Activated T-cell treated with anti-CD3 and anti-CD28 coated beads for 24 hours (primary cell): ENCODE data around the gene NEDD4L.

Source experiments
- DNase-seq: peaks from one replicate; pipeline ENCODE4 v3.0.0-alpha.2; 2020; ENCODE audit warnings: low read depth

Gene NEDD4L

DNA sequence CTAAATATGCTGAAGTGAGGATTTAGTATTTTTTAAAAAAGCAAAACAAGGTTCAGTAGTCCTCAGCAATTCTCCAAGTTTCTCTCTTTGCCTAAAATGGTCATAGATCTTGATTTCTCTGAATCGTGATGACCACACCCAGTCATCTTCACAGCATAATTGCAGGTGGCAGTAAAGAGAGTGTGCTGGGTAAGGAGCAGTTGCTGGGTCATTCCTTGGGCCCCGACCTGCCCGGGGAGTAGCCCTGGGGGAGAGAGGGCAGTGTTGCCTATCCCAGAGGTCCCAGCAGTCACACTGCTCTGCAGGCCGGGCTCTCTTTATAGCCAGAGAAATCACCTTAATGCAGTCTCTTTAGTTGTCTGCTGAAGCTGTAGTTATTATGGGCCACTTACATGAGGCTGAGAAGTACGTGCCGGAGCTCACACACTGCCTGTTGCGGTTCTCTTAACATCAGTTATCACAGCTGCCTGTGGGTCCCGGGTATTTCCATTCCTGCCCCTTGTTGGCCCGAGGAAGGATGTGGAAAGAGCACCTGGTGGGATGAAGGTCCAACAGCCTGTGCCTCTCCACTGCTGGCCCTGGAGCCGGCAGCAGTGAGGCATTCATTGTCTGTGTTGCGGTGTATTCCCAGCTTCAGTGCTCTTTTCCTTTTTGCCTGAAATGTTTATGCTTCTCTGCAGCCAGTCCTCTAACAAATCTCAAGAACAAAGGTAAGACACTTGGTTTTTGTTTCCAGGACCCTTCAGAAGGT lies 354.8 kb downstream of the NEDD4L start:
- no peak for DNase-seq

DNA sequence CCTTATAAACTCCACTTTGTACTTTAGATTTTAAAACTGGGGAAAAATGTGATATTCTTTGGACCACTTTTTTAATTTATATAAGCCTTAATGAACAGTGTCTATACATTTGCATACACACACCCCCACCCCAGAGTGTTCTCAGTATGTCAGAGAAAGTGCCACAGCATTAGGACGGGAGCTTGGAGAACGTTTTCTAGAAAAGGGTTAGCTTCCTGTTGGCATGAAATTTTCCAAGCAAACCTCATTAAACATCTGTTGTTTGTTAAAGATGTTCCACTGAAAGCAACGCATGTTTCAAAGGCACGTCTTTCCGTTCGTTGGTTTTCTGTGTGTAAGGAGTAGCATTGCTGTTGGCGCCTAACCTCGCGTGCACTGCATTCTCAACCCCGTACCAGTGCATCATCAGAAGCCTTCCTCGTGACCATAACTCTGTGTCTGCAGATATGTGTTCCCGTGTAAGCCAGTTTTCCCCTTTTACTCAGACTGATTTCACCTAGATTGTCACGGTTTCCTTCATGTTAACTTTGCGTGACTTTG lies 356.4 kb downstream of the NEDD4L start:
- no peak for DNase-seq

DNA sequence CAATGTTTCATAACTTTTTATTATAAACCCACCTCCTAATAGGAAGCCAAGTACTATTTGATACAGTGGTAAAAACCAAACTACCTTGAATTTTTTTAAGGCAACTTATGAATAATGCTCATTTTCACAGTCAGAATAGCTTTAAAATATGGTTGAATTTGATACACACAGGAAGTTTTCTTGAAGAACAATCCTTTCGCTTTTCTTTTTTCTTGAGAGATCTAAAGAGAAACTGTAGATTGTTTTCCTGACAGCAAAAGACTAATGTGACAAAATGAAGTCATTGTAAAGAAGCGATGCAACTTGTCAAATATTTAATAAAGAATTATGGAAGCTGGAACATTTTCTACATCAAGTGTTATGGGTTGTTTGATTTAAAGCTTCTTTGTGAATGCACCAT lies 357.2 kb downstream of the NEDD4L start:
- DNase-seq: no peak

DNA sequence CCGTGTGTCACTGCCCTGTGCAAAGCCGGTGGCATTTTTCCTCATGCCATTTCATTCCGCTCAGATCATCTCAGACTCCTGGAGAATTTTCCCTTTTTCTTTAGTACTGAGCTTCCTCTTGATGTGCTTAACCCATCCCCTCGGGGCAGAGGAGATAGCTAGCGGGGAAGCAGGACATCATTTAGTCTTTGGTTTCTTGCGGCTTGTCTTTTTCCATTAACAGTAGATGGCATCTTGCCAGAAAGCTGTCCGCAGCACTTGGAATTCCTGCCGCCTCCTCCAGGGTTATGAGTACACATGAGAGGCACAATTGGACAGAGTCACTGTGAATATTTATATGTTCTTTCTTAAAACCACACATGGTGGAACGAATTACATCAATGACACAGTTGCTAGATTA lies 358.2 kb downstream of the NEDD4L start:
- no peak for DNase-seq

DNA sequence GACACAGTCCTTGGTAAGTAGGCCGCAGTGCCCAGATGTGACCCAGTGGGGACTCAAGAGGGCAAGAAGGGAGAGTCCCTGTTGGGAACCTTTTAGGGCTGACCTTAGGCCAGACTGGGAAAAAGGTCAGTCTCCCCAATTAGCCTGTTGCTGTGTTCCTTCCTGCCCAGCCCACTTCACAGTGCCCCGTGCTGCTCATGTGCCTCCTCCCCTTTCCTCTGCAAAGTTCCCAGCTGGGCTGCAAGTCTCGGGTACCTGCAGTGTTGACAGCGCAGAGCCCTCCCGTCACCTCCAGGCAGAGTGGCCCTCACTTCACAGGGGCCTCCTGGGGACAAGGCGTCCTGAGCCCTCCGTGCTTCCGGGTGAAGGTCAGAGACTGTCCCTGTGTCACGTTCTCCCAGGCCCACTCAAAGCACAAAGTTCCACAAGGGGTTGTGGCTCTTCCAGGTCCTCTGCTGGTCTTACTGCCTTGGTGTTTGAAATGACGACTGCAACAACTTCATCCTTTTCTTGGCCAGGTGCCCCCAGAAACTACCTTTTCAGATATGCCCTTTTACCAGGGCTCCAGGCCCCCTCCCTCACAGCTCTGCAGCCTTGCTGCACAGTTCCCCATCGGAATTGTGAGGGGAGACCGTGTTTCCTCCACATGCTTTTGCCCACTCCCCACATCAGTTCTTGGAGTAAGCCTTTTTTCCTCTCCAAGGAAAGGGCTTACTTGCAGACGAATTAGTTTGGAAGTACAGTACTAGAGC lies 359.1 kb downstream of the NEDD4L start:
- DNase-seq: no peak

DNA sequence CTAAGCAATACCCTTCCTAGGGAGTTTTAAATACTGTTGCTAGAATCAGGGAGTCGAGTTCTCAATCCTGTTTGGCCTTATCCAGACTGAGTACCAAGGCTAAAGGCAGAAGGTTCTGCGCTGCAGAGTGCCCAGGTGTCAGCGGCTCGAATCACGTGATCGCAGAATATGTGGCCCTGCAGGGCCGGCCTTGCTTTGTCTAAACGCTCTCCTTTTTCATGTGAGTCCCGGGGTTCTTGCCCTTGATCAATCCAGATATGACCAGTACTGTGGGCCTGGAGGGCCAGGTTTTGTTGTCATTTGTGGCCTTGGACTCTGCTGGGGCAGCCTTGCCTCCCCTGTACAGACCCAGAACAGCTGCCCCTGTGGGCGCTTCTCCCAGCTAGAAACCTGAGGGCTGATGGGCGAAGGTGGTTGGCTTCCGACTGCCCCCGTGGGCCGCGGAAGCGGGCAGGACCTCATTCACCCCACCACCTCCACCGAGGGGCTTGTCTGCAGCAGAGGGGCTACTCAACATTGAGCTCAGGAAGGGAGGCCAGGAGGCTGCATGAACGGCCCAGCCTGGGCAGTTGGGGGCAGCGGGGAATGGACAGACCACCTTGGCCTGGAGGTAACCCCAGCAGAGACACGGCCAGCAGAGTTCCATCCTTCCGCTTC lies 359.9 kb downstream of the NEDD4L start:
- DNase-seq: no peak

DNA sequence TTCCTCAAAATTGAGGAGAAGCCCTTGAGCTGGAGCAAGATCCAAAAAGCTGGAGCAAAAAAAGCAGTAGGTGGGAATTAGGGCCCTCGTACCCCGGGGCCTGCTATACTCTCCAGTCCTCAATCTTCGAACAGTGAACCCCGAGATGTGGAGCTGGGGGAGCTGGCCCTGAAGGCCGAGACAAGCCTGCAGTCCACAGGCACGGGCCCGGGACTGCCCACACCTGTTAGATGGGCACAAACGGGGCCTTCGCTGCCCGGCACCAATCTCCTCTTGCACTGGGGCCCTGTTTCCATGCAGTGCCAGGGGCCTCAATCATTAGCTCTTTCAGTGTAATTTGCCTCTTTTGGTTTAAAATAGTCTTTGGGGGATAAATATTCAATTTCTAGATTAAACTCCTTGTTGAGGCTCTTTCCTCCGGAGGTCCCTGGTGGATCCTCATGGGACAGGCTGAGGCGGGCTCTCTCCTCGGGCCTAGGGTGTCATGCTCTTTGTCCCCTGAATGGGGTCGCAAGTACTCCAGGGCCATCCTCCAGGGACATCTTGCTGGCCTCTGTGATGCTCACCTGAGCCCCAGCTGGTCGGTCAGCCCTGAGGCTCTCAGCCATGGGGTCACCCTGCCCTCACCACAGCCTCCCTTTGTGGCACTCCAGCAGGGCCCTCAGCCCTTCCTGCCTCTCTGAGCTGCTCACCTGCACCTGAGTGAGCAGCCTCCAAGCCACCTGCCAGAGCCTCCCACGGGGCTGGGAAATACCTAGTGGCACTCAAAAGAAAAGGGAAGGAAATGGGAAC lies 361.3 kb downstream of the NEDD4L start:
- no peak for DNase-seq

GRCh38 chr18:58407263-58407648 lies 363.2 kb downstream of the NEDD4L start:
- no peak for DNase-seq

DNA sequence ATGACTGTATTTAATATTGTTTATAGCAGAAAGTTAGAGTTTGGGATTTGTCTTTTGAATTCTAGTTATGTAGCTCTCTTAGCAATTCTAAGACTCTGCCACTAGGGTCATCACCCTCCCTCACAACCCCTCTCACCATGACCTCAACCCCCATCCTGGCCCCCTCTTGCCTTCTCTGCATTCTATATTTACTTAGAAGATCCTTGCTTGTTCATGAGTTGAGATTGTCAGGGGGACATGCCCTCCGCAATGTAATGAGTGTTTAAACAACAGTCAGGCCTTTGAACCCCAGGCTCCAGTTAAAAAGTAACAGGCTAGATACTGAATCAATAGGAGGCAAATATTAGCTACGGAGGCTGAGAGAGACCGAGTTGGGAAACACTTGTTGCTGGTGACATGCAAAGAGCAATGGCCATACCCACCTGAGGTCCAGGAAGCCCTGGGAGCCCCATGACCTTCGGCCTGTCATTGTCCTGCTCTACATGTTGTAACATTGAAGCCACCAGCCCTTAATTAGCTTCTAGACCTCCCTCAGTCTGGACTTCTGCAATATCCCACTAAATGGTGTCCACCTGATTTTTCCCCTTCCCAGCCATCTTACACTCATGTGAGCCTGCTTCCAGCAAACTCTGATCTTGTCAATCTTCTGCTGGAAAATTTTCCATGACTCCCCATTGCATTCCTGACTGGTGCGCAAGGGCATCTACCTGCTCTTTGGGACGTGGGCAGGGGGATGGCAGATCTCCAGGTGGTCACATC lies 363.8 kb downstream of the NEDD4L start:
- DNase-seq: no peak

DNA sequence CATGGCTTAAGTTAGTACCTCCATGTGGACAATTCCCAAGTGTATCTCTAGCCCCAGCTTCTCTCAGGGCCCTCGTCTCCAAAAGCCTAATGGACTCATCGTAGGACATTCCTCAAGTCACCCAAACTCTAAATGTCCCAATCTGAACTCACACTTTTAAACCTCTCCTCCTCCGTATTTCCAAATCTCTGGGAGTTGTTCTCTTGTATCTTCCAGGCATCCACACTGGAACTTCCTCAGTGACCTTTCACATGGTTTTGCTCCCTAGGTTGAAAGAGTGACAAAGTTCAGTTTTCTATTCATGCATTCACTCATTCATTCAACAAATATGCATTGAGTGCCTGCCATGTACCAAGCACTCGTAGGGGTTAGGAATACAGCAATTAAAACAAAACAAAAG lies 364.6 kb downstream of the NEDD4L start:
- no peak for DNase-seq

- DNase-seq: no peak
These were observed 365.9 kb downstream of the NEDD4L start for GRCh38 chr18:58409802-58410445.

DNA sequence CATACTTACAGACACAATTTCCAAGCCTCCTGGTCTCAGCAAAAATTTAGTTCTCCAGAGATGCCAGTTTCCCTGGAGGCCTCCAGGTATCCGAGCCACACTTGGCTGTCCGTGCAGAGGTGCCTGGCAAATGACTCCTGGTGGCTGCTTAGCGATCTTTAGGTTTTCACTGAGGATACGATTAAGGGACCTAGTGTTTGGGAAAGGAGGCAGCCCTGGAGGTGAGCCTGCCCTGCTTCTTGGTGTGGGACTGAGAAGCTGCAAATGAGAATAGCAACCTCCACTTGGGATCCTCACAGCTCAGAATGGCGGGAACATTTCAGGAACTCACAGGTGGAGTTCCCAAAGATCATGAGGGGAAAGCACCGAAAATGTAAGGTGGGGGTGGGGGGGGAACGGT lies 367.3 kb downstream of the NEDD4L start:
- no peak for DNase-seq

GRCh38 chr18:58412844-58413666 lies 369.0 kb downstream of the NEDD4L start:
- no peak for DNase-seq

- no peak for DNase-seq
These were observed 369.9 kb downstream of the NEDD4L start for GRCh38 chr18:58413667-58414628.

DNA sequence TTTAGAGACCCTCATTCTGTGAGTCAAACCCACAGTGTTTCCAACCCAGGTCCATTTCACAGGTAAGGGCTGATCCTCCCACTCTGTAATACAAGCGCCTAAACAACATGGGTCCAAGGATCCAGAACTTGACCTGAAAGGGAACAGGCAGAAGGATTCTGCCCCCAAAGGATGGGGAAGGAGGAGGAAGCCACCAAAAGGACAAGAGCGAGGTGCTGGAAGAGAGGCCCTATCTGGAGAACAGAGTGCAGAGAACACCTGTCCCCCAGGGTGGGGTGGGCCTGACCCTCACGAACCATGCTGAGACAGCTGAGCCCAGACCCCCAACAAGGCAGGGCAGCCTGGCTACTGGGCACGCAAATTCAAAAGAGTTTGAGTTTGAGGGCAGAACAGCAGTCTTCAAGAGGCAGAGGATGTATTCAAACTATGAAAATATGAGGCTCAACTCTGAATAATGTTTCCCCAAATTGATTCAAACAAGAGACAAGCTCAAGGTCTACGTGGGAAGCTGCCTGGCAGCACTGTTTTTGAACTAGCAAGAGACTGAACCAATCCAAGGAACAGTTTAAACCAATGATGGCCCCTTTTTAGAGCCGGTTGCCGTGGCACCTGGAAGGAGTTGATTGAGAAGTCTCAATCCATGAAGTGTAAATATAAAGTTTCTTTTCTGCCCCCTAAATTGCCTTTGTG lies 372.1 kb downstream of the NEDD4L start:
- no peak for DNase-seq

GRCh38 chr18:58416704-58417683 lies 373.0 kb downstream of the NEDD4L start:
- no peak for DNase-seq

GRCh38 chr18:58417752-58418151 lies 373.7 kb downstream of the NEDD4L start:
- DNase-seq: no peak
